GM21717 (cell line): ENCODE data around the gene RTL10.

Source experiments
- ATAC-seq: cut with Tn5 transposase; IDR thresholded peaks from one replicate; pipeline ENCODE4 v1.9.1; 2021; ENCODE audit warnings: mild to moderate bottlenecking, moderate library complexity; ENCODE audit not compliant: unreplicated experiment

RTL10 gene

GRCh38 chr22:19812910-19813309, 41.8 kb downstream of the RTL10 start:
- ATAC-seq, result no peak

GRCh38 chr22:19811811-19812771, 42.6 kb downstream of the RTL10 start:
- ATAC-seq, result no peak

GRCh38 chr22:19811211-19811621, 43.5 kb downstream of the RTL10 start:
- no peak for ATAC-seq

GRCh38 chr22:19810381-19811201, 44.1 kb downstream of the RTL10 start:
- ATAC-seq, result no peak

GRCh38 chr22:19809741-19810140, 44.9 kb downstream of the RTL10 start:
- ATAC-seq, result no peak

GRCh38 chr22:19808873-19809478, 45.7 kb downstream of the RTL10 start:
- no peak for ATAC-seq

- no peak for ATAC-seq
Measured at GRCh38 chr22:19807914-19808872, 46.5 kb downstream of the RTL10 start.

- ATAC-seq, result no peak
Measured at GRCh38 chr22:19807161-19807913, 47.3 kb downstream of the RTL10 start.

- ATAC-seq, result no peak
Measured at GRCh38 chr22:19806213-19807160, 48.2 kb downstream of the RTL10 start.

- ATAC-seq, result no peak
Measured at GRCh38 chr22:19805821-19806212, 48.9 kb downstream of the RTL10 start.
